ENCODE data around the gene SLC25A30.

- TF ChIP-seq CTCF (IDR thresholded peaks at IDR 0.05; ENCODE audit: low read depth, low read length) (no peak), EZH2phosphoT487 (IDR thresholded peaks at IDR 0.05; ENCODE audit: low read depth) (no peak)
These were observed 11.8 kb downstream of the SLC25A30 start for GRCh38 chr13:45406421-45406820.
